Body of pancreas (tissue), 4 donors: Measurements from ENCODE around the gene SERINC2.

ENCODE experiments used
- CTCF ChIP-seq, 7 experiments: fragments of 450-650 bp in 4 of 7; fragments of 200-600 bp in 3 of 7; sonication (generic) in 3 of 7; IDR thresholded peaks; one replicate each; pipeline ENCODE4 v1.5.1; 2016 to 2019; ENCODE audit warnings: antibody characterized with exemption in 7 of 7
- POLR2A ChIP-seq, 3 donors: fragments of 450-650 bp; IDR thresholded peaks; one replicate each; pipeline ENCODE4 v1.6.1; 2016; ENCODE audit warnings: antibody characterized with exemption in 3 of 3, mild to moderate bottlenecking in 2 of 3

DNA sequence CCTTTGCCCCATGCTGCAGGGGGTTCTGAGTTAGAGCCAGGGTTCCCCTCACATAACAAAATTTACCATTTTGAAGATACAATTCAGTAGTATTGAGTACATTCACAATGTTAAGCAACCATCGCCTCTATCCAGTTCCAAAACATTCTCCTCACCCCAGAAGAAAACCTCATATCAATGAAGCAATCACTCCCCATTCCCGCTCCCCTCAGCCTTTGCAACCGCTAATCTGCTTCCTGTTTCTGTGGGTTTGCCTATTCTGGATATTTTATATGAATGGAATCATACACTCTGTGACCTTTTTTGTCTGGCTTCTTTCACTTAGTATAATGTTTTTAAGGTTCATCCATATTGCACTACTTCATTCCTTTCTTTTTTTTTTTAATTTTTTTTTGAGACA lies 32.9 kb downstream of the SERINC2 start:
- no peak for TF ChIP-seq CTCF (IDR thresholded peaks at IDR 0.05)
- no peak for TF ChIP-seq POLR2A (IDR thresholded peaks at IDR 0.05)
